ENCODE results near the gene HDHD2. TPM values are rescaled to one million over a fixed set of nuclear protein-coding genes. Genes with fewer than 3 reads are reported as not detected.

The HDHD2 gene
- polyA plus RNA-seq, 3 donors = 48.7 to 57.2 (median 55.5) TPM

GRCh38 chr18:47075098-47075883 is 75.0 kb downstream of the HDHD2 start:
- DNase-seq (ENCODE audit: low read depth in 3 of 3, low spot score in 2 of 3) = no peak

GRCh38 chr18:47067648-47068047 is 82.7 kb downstream of the HDHD2 start:
- DNase-seq (ENCODE audit: low read depth in 3 of 3, low spot score in 2 of 3) = no peak

GRCh38 chr18:47063096-47063495 is 87.2 kb downstream of the HDHD2 start:
- DNase-seq (ENCODE audit: low read depth in 3 of 3, low spot score in 2 of 3) = no peak

- no peak for DNase-seq (ENCODE audit: low read depth in 3 of 3, low spot score in 2 of 3)
Measured at GRCh38 chr18:47062471-47062870, 87.8 kb downstream of the HDHD2 start.

Other genes starting within 250 kb of the HDHD2 start
- 10 to 100 TPM; 22.7 to 26.5 (median 24.6) TPM for gene PIAS2, start 233.0 kb downstream of the HDHD2 start, polyA plus RNA-seq (ENCODE audit: insufficient read length in 3 of 3)
- 10 to 100 TPM; 10.2 to 10.8 (median 10.3) TPM for gene KATNAL2, start 232.9 kb downstream of the HDHD2 start, polyA plus RNA-seq (ENCODE audit: insufficient read length in 3 of 3)
- gene ELOA2, start 114.9 kb downstream of the HDHD2 start, polyA plus RNA-seq (ENCODE audit: insufficient read length in 3 of 3) = under 1 TPM in 1 of 3 donors, not detected in 2; 0.06 TPM
- 10 to 100 TPM; 36.3 to 41.6 (median 36.9) TPM for gene IER3IP1, start 25.9 kb upstream of the HDHD2 start, polyA plus RNA-seq (ENCODE audit: insufficient read length in 3 of 3)
- not detected for gene SKOR2, start 101.2 kb upstream of the HDHD2 start, polyA plus RNA-seq (ENCODE audit: insufficient read length in 3 of 3)